Measurements from ENCODE around the gene LRRC36.

The LRRC36 gene

GRCh38 chr16:67430977-67431774 lies 104.6 kb downstream of the LRRC36 start, which contains the start of gene HSD11B2:
TSS of gene HSD11B2 (plus strand) at chr16:67431121. CDS start at chr16:67431249, 128 bp downstream.
- no peaks in the 10 kb centered on the region for H3K36me3 ChIP-seq (ENCODE audit: insufficient read depth, low read length)
- peaks cover 17% of the 10 kb centered on the region; the same call in 1 of the 2 replicates for H3K4me1 ChIP-seq (ENCODE audit: insufficient read depth, low read length)
- no peaks in the 10 kb centered on the region for H3K9me3 ChIP-seq (ENCODE audit: control insufficient read depth, insufficient read depth, low read length)
- peak within 1 kb of the TSS; percentile 76 for H3K9ac ChIP-seq (ENCODE audit: low read depth, low read length)

- Histone ChIP-seq H3K36me3 (ENCODE audit: insufficient read depth, low read length) (no peaks in the 10 kb centered on the region), H3K9me3 (ENCODE audit: control insufficient read depth, insufficient read depth, low read length) (no peaks in the 10 kb centered on the region), H3K9ac (ENCODE audit: low read depth, low read length) (peak overlapping the region; percentile 76), H3K4me1 (ENCODE audit: insufficient read depth, low read length) (peaks cover 17% of the 10 kb centered on the region; the same call in 1 of the 2 replicates)
Observed at GRCh38 chr16:67431775-67432505, 105.3 kb downstream of the LRRC36 start.

GRCh38 chr16:67432506-67432890 lies 105.9 kb downstream of the LRRC36 start:
- Histone ChIP-seq H3K4me1 (ENCODE audit: insufficient read depth, low read length) (peaks cover 17% of the 10 kb centered on the region; the same call in 1 of the 2 replicates), H3K9me3 (ENCODE audit: control insufficient read depth, insufficient read depth, low read length) (no peaks in the 10 kb centered on the region), H3K9ac (ENCODE audit: low read depth, low read length) (peak overlapping the region; percentile 35; the same call in 1 of the 2 replicates), H3K36me3 (ENCODE audit: insufficient read depth, low read length) (no peaks in the 10 kb centered on the region)

- Histone ChIP-seq H3K36me3 (ENCODE audit: insufficient read depth, low read length) (no peaks in the 10 kb centered on the region), H3K9me3 (ENCODE audit: control insufficient read depth, insufficient read depth, low read length) (no peaks in the 10 kb centered on the region), H3K4me1 (ENCODE audit: insufficient read depth, low read length) (peaks cover 13% of the 10 kb centered on the region; the same call in 1 of the 2 replicates), H3K9ac (ENCODE audit: low read depth, low read length) (no peak overlapping the region)
Observed at GRCh38 chr16:67433131-67433719, 106.6 kb downstream of the LRRC36 start.

Measured in ES-I3 (cell line).